ENCODE measurements around the gene SLC24A3. TPM values are rescaled to one million over a fixed set of nuclear protein-coding genes. Genes with fewer than 3 reads are reported as not detected.

SLC24A3 gene
- total and polyA plus RNA-seq, 4 donors: 1.9 to 8.4 (median 5.8) TPM

DNA sequence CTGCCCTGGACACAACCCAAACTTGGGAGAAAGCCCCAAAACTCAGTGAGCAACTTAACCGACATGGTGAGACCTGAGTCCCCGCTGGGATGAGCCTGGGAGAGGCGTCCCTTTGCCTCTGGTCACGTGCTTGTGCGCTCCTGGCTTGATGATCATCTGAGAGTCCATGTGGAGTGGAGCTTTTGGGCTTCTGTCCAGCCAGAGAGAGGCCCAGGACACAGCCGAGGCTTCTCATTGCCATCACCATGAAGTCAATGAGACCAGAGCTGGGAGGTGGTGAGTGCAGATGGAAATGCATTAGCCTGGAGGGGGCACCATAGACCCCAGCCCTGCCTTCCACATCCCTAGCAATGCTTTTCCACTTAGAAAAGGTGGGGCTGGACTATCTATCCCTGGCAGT is 250.0 kb downstream of the SLC24A3 start:
- H3K9me3 ChIP-seq (ENCODE audit: control insufficient read depth in 4 of 4, insufficient read depth in 3 of 4, low read length in 3 of 4): no peaks in the 10 kb centered on the region
- H3K9ac ChIP-seq (ENCODE audit: insufficient read depth in 1 of 2, low read length in 2 of 2): no peak overlapping the region
- no peak overlapping the region for H3K4me3 ChIP-seq
- TF ChIP-seq, protein P1, sequence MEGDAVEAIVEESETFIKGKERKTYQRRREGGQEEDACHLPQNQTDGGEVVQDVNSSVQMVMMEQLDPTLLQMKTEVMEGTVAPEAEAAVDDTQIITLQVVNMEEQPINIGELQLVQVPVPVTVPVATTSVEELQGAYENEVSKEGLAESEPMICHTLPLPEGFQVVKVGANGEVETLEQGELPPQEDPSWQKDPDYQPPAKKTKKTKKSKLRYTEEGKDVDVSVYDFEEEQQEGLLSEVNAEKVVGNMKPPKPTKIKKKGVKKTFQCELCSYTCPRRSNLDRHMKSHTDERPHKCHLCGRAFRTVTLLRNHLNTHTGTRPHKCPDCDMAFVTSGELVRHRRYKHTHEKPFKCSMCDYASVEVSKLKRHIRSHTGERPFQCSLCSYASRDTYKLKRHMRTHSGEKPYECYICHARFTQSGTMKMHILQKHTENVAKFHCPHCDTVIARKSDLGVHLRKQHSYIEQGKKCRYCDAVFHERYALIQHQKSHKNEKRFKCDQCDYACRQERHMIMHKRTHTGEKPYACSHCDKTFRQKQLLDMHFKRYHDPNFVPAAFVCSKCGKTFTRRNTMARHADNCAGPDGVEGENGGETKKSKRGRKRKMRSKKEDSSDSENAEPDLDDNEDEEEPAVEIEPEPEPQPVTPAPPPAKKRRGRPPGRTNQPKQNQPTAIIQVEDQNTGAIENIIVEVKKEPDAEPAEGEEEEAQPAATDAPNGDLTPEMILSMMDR (IDR thresholded peaks at IDR 0.05; ENCODE audit: control extremely low read depth, extremely low read depth): no peak
- no peaks in the 10 kb centered on the region for H3K27me3 ChIP-seq (ENCODE audit: control insufficient read depth in 3 of 3, insufficient read depth in 3 of 3, low read length in 2 of 3)
- DNase-seq (no peak), ATAC-seq (ENCODE audit: insufficient read depth, low FRiP score) (no peak)
- H3K36me3 ChIP-seq (ENCODE audit: control insufficient read depth in 4 of 4, insufficient read depth in 4 of 4, low read length in 4 of 4): no peaks in the 10 kb centered on the region
- peaks cover 0 to 6% (median 0%) of the 10 kb centered on the region in 5 donors for H3K4me1 ChIP-seq (ENCODE audit: control insufficient read depth in 5 of 5, insufficient read depth in 5 of 5, low read length in 5 of 5)
- WGBS, 2 donors: 81 to 89% methylated on average over 6 of the region's 6 CpGs
- no peak overlapping the region for H3K27ac ChIP-seq (ENCODE audit: low read depth in 1 of 2, low read length in 1 of 2)

DNA sequence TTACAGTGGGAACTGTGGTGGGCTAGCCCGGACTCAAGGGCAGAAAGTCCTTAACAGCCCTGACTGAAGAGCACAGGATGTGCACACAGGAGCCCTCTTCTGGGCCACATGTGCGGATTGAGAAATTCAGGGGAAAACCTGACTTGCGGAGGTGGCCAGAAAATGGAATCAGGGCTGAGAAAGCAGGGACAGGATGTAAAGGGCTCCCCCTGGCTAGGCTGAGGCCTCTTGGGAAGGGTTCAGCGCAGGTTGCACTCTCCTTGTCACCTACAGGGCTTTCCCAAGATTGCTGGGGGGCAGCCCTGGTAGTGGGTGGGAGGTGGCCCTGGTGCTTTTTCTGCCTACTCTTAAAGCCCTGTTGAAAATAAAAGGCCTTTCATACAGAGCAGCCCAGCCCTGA is 251.2 kb downstream of the SLC24A3 start:
- Histone ChIP-seq H3K9ac (ENCODE audit: insufficient read depth in 1 of 2, low read length in 2 of 2) (no peak overlapping the region), H3K4me3 (no peak overlapping the region), H3K9me3 (ENCODE audit: control insufficient read depth in 4 of 4, insufficient read depth in 3 of 4, low read length in 3 of 4) (no peaks in the 10 kb centered on the region), H3K4me1 (ENCODE audit: control insufficient read depth in 5 of 5, insufficient read depth in 5 of 5, low read length in 5 of 5) (peaks cover 0 to under 1% (median 0%) of the 10 kb centered on the region in 5 donors), H3K27me3 (ENCODE audit: control insufficient read depth in 3 of 3, insufficient read depth in 3 of 3, low read length in 2 of 3) (no peaks in the 10 kb centered on the region), H3K36me3 (ENCODE audit: control insufficient read depth in 4 of 4, insufficient read depth in 4 of 4, low read length in 4 of 4) (no peaks in the 10 kb centered on the region), H3K27ac (ENCODE audit: low read depth in 1 of 2, low read length in 1 of 2) (no peak overlapping the region)
- WGBS, 2 donors: 86 to 94% methylated on average over 4 of the region's 4 CpGs
- DNase-seq (no peak), ATAC-seq (ENCODE audit: insufficient read depth, low FRiP score) (no peak)
- TF ChIP-seq, protein P1 (IDR thresholded peaks at IDR 0.05; ENCODE audit: control extremely low read depth, extremely low read depth): no peak

DNA sequence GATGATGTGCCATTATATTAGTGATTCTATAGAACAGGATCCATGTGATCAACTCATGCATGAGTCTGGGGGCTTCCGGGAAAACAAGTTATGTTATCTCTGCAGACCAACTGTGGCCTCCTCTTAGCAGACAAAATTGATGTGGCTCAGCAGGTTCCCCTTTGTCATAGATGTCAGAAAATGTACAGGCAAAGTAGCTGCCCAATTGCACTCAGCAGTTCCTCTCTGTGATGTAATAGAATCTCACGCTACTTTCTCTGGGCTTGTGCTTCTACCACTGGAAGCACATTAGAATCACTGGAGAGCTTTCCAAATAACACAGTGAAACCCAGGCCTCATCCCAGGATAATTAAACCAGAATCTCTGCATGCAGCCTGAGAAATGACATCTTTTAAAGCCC is 253.1 kb downstream of the SLC24A3 start:
- H3K4me1 ChIP-seq (ENCODE audit: control insufficient read depth in 5 of 5, insufficient read depth in 5 of 5, low read length in 5 of 5): no peaks in the 10 kb centered on the region
- no peaks in the 10 kb centered on the region for H3K27me3 ChIP-seq (ENCODE audit: control insufficient read depth in 3 of 3, insufficient read depth in 3 of 3, low read length in 2 of 3)
- H3K9me3 ChIP-seq (ENCODE audit: control insufficient read depth in 4 of 4, insufficient read depth in 3 of 4, low read length in 3 of 4): no peaks in the 10 kb centered on the region
- DNase-seq (no peak), ATAC-seq (ENCODE audit: insufficient read depth, low FRiP score) (no peak)
- H3K9ac ChIP-seq (ENCODE audit: insufficient read depth in 1 of 2, low read length in 2 of 2): no peak overlapping the region
- TF ChIP-seq, protein P1 (IDR thresholded peaks at IDR 0.05; ENCODE audit: control extremely low read depth, extremely low read depth): no peak
- 29 to 62% methylated on average over 2 of the region's 2 CpGs for WGBS, 2 donors
- no peak overlapping the region for H3K4me3 ChIP-seq
- no peaks in the 10 kb centered on the region for H3K36me3 ChIP-seq (ENCODE audit: control insufficient read depth in 4 of 4, insufficient read depth in 4 of 4, low read length in 4 of 4)
- no peak overlapping the region for H3K27ac ChIP-seq (ENCODE audit: low read depth in 1 of 2, low read length in 1 of 2)

Measured in lung (tissue), 12 donors.